GM19438 (cell line): ENCODE measurements around the gene ADD1.
"Not testable (repeated sequence)": the region's sequence is repeated elsewhere in the genome, so short reads cannot be mapped to it uniquely, and the experiment has no call there.

Source experiments
- ATAC-seq: cut with Tn5 transposase; IDR thresholded peaks from one replicate; pipeline ENCODE4 v1.9.1; 2021; ENCODE audit warnings: low read depth; ENCODE audit not compliant: unreplicated experiment

ADD1 gene

GRCh38 chr4:2940267-2941137 lies 96.9 kb downstream of the ADD1 start:
- ATAC-seq = no peak

DNA sequence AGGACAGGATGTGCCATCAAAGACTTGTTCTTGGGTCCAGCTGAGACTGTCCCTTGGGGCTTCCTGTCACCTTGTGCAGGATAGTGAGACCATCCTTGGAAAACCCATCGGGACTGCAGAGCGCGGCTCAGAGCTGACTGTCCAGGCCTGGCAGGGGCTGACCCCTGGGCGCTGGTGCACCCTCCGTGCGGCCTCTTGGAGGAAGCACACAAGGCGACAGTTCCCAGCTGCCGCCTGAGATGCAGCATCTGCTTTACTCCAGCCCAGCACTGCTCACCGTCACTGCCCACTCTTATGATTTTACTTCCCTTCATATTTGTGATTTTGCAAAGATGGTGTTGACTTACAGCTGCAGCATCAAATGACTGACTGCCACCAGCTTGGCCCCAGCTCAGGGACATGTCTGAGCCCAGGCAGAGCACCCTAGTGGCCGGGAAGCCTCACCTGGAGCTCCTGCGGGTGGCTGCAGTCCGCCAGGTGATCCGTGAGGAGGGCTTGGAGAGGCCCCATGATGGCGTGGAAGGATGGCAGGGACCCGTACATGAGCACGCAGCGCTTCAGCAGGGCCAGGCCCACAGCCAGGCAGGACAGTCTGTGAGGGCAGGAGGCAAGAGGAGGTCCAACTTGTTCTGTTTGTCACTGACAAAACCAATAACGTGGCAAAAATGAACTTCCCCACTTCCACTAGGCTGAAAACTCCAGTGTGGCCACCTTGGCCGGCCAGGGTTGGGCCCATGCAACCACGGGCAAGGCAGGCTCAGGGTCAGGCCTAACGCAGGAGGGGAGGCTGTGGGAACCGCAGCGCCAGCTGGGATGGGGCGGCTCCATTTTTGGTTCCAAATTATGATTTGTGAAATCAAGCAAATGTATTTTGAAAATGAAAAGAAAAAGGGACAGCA lies 97.7 kb downstream of the ADD1 start:
- no peak for ATAC-seq

DNA sequence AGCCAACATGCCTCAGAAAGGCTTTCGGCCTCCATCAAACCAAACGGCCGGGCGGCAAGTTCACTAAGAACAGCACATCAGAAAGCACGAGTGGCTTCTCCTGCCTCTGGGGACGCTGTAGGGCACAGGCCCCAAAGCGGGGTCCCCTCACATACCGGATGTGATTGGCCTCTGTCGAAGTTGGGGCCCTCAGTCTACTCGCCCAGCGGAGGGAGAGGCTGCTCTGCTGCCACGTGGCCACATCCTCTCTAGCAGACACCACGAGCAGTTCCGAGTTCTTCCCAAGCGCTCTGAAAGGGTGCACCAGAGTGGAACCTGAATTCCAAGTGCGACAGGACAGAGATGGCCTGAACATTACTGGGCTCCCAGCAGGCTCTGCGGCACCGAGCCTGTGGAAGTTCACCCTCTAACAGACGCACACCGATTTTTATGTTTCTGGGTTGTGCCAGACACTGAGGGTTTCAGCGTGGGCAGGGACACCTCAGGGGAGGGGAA lies 98.4 kb downstream of the ADD1 start:
- no peak for ATAC-seq

- no peak for ATAC-seq
Measured at GRCh38 chr4:2942532-2943363, 99.1 kb downstream of the ADD1 start.

- no peak for ATAC-seq
Measured at GRCh38 chr4:2943364-2944090, 99.9 kb downstream of the ADD1 start.

DNA sequence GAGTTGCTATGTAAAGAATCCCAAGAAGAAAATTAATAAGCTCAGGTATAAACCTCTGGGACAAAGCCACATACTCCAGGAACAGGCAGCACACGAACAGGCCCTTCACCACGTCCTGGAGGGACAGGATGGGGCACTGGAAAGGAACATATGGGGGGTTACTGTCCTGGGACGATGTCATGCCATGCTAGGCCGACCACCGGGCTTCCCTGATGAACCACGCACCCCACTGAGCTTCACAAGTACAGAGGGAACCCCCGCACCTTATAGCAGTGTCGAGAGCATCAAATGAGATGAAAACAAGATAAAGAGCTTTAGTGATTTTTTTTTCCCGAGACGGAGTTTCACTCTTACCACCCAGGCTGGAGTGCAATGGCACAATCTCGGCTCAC lies 100.4 kb downstream of the ADD1 start:
- ATAC-seq = no peak

- ATAC-seq = no peak
Measured at GRCh38 chr4:2944586-2945526, 101.2 kb downstream of the ADD1 start.

DNA sequence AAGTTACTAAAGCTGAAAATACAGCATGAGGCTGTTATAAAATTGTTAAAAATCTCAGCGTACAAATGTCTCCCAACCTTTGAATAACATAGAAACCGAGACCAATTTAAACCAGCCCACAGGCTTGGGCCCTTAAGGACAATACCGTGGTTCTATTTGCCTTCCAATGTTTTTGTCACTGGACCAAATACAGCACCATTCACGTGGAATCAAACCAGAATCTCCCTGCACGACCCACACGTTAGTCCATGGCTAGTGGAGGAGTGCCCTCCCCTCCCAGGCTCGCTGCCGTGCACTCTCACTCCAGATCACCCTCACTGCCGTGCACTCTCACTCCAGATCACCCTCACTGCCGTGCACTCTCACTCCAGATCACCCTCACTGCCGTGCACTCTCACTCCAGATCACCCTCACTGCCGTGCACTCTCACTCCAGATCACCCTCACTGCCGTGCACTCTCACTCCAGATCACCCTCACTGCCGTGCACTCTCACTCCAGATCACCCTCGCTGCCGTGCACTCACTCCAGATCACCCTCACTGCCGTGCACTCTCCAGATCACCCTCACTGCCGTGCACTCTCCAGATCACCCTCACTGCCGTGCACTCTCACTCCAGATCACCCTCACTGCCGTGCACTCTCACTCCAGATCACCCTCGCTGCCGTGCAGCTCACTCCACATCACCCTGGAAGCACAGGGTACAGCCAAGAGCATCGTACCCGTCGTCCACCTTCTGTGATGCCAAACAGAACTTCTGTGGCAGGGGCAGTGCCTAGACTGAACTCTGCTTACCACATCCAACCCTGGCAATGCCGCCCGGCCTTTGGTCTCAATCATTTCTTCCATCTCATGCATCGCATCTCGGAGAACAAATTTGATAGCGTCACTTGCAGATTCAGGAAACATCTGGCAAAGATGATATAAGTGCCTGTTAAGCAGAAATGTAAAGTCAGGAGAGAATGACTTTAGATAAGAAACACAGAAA lies 102.3 kb downstream of the ADD1 start:
- not testable (repeated sequence) for ATAC-seq

- no peak for ATAC-seq
Measured at GRCh38 chr4:2946812-2947600, 103.4 kb downstream of the ADD1 start.

- ATAC-seq = no peak
Measured at GRCh38 chr4:2947926-2948325, 104.3 kb downstream of the ADD1 start.

- no peak for ATAC-seq
Measured at GRCh38 chr4:2948895-2949781, 105.5 kb downstream of the ADD1 start.

- no peak for ATAC-seq
Measured at GRCh38 chr4:2949782-2950125, 106.1 kb downstream of the ADD1 start.

- no peak for ATAC-seq
Measured at GRCh38 chr4:2950221-2950989, 106.8 kb downstream of the ADD1 start.

- no peak for ATAC-seq
Measured at GRCh38 chr4:2953496-2953895, 109.9 kb downstream of the ADD1 start.
